ENCODE results near the gene MTOR.

- TF ChIP-seq POLR2AphosphoS5 (IDR thresholded peaks at IDR 0.05) (no peak), CTCF (IDR thresholded peaks at IDR 0.05) (no peak), EP300 (IDR thresholded peaks at IDR 0.05) (no peak), POLR2A (IDR thresholded peaks at IDR 0.05) (no peak)
Measured at GRCh38 chr1:11129649-11130390, 132.5 kb downstream of the MTOR start.
